GM18498 (cell line): Measurements from ENCODE around the gene CRTC1.

Experiments
- ATAC-seq: cut with Tn5 transposase; IDR thresholded peaks from one replicate; pipeline ENCODE4 v1.9.1; 2021; ENCODE audit warnings: mild to moderate bottlenecking, moderate library complexity; ENCODE audit not compliant: unreplicated experiment

Gene CRTC1

DNA sequence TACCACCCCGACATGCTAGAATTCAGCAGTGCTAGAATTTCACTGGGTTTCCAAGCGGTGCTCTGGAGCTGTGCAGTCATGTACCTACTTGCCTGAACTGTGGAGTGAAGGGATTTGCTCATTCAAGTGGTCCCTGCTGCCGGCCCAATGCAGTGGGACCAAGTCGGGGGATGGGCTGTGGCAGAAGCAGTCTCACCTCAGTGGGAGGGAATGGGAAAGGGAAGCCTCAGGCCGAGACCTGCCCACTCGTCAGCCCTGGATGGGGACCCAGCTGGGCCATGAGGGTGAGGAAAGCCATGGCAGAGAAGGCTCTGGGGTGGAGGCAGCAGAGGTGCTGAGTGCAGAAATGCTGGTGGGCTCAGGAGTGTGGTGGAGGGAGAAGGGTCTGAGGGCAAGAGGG lies 31.7 kb upstream of the CRTC1 start:
- no peak for ATAC-seq

DNA sequence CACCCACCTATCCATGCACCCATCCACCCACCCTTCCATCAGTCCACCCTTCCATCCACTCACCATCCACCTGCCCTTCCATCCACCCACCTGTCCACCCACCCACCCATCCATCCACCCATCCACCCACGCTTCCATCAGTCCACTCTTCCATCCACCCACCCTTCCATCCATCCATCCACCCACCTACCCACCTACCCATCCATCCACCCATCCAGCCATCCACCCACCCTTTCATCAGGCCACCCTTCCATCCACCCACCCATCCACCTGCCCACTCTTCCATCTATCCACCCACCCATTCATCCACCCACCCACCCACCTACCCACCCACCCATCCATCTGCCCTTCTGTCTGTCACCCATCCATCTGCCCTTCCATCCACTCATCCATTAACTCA lies 29.6 kb upstream of the CRTC1 start:
- no peak for ATAC-seq

DNA sequence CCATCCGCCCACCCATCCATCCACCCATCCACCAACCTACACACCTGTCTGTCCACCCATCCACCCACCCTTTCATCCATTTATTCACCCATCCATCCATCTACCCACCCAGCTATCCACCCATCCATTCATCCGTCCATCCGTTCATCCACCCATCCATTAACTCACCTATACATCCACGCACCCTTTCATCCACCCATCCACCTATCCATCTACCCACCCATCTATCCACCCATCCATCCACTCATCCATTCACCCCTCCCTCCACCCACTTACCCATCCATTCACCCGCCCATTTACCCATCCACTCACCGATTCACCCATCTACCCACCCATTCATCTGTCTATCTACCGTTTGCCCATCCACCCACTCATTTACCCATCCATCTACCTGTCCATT lies 29.0 kb upstream of the CRTC1 start:
- ATAC-seq, result no peak

DNA sequence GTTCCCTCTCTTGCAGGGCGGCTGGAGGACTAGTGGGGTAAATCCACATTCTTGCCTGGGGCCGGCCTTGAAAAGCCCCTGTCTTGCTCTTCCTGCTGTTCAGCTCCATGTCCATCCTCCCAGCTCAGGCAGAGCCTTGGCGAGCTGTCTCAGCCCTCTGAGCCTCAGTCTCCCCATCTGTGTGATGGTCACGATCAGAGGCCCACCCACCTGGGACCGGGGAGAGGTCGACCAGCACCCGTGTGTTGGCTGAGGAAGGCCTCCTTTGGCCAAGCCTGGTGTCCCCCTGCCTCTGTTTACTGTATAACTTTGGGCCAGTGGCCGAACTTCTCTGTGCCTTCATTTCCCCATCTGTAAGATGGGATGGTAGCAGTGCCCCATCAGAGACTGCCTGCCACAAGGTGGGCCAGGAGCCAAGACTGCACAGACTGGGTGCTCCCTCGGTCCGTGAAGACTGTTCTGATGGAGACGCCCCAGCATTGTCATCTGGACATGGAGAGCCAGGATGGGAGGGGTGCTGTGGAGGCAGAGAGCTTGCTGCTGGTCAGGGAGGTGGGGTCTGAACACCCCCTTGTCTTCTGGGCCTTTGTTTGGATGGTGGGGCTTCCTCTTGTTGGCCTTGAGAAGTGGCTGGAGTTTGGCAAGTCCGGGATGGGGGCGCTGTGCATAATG lies 28.2 kb upstream of the CRTC1 start:
- no peak for ATAC-seq

DNA sequence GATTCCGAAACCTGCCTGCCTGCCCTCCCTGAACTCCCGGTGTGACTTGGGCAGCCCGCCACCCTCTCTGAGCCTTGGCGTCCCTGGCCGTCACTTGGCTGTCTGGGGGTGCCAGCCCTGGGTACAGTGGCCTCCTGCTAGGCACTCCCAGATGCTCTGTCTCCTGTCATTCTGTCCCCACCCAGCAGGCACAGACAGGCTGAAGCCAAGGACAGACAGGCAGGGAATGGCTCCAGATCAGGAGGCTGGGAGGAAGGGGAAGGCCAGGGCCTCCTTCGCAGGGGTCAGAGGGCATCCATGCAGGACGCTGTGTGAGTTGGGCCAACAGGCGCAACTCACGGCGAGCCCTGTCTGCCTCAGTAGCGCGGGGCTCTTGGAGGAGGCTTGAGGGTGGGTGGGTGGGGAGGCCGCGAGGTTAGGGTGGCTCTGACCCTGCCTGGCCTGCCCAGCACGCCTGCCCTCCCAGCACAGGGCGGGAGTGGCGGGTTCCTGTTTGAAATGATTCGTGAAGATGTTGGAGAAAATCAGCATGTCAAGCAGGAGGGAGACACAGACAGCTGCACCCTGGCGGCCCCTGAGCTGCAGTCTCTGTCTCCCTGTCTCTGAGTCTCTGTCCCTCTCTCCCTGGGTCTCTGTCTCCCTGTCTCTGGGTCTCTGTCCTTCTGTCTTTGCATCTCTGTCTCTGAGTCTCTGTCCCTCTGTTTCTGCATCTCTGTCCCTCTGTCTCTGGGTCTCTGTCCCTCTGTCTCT lies 27.0 kb upstream of the CRTC1 start:
- ATAC-seq, result no peak

DNA sequence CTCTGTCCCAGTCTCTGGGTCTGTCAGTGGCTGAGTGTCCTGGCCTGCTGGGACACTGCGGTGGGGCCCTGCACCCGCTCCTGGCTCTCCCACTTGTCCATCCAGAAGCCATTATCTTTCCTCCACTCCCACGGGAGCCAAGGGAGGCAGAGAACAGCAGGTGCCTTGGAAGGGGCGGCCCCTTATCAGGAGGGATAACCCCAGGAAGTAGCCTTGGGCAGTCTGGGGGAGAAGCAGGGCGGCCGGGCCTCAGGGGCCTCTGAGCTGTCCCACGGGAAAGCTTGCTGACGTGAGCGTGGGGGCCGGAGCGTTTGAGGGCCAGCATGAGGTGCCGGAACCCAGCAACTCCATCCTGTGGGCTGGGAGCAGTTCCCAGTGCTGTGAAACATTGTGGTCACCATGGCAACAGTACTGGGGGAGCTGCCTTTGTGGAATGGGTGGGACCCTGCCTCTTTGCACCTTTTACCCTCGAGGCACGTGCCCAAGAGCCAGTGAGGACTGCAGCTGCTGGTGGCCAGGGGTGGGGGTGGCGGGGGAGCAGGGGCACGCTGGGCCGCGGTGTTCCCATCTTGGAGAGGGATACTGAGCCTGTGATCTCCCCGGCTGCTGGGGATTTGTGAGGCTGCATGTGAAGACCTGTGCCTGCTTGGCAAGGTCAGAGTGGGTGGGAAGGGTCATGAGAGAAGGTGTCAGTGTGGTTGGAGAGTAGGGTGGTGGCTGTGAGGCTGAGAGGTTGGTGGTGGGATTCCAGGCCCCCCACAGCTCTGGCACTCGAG lies 25.7 kb upstream of the CRTC1 start:
- ATAC-seq, result no peak

DNA sequence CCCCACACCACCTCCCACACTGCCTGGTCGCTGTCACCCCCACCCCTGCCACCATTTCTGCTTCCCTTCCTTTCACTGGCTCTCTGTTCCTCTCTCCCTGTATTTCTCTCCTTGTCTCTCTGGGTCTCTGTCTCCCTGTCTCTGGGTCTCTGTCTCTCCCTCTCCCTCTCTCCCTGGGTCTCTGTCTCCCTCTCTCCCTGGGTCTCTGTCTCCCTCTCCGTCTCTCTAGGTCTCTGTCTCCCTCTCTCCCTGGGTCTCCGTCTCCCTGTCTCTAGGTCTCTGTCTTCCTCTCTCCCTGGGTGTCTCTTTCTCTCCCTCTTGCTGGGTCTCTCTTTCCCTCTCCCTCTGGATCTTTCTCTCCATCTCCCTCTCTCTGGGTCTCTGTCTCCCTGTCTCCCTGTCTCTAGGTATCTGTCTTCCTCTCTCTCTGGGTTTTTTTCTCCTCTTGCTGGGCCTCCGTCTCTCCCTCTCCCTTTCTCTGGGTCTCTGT lies 25.1 kb upstream of the CRTC1 start:
- no peak for ATAC-seq

DNA sequence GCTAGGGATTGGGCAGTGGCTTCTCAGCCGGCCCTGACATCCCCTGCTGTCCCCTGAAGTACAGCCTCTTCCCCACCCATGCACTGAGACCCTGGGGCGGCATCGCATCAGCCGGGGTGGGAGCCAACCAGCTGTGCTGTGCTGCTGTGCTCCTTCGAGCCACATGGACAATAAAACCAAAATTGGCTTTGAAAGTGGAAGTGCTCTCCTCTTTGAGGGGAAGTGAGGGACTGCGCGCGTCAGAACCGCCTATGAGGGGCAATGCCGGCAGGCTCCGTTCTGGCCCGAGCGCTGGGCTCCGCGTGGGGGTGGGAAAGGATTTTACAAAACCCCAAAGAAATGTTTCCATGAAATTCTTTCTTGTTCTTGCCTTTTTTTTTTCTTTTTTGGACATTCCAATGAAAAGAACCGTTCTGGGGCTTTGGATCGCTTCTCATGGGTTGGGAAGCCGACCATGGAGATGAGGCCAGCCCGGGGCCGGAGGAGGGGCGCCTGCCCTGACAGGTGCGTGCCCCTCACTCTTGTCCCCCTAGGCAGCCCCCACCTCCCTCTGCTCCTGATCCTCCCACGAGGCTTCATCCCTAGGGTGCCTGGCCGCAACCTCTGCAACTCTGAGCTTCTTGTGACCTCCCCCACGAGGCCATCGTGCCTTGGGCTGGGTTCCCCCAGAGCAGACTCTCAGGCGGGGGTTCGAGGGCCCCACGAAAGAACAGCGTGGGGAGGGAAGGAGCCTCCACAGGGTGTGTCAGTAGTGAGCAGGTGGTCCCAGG lies 24.0 kb upstream of the CRTC1 start:
- no peak for ATAC-seq

DNA sequence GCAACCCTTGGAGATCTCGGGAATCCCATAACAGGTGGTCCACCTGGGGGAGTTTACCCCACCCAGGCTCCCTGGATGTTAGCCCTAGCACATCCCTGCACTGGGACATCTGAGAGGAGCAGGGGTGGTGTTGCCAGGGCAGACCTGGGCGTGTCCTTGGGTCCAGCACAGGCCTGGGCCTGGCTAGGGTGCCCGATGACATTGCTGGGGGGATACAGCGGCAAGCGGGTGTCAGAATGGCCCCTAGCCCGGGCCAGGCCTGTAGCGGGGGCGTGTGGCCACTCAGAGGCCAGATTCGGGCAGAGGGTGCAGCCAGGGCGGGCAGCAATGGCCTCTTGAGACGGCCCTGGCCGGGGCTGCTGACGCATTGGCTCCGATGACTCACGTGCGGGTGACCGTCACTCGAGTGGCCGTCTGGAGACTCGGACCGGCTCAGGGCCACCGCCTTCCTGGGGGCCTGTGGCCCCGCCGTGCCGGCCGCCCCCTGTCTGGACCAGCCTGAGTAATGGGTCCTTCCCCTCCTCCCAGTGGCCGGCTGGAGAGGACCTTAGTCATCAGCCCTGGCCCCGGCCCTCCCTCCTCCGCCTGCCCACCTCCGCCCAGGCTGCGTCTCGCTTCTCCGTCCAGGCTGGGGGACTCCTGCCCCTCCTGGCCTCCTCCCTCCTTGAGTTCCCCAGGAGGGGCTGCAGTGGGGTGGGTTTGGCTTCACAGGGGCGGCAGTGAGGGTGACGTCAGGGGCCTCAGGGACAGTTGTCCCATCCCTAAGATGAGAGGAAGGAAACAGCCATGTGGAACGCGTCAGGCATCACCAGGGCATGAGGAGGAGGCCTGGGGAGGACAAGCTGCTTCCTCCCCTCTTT lies 23.2 kb upstream of the CRTC1 start:
- ATAC-seq, result no peak

DNA sequence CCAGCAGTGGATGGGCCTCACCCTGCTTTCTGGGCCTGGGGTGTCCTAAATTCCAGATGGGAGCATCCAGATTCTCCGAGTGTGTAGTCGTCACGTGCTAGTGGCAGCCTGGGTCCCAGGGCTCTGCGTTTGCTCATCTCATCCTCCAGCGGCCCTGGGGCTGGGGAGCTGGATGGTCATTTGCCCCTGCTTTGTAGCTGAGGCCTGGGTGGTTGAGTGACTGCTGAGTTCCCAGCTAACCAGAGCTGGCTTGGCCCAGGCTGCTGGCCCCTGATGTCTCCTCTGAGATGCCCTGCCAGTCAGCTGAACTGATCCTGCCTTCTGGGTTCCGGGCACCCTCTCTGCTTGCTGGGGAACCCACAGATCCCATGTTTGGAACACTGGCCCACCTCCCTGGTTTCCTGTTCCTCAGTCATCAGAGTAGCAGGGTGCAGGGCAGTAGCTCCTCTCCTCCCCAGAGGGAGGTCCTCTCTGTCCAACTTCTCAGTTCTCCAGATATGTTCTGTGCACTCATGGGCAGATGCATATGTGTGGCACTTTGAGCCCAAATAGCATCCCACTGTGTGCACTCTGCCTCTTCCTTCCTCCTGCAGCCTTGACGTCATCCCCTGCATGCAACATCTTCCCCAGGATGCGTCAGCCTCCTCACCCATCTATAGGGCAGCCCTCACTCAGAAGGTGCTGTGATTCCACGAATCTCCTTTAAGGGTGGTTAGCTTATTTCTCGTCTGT lies 22.4 kb upstream of the CRTC1 start:
- ATAC-seq, result no peak

DNA sequence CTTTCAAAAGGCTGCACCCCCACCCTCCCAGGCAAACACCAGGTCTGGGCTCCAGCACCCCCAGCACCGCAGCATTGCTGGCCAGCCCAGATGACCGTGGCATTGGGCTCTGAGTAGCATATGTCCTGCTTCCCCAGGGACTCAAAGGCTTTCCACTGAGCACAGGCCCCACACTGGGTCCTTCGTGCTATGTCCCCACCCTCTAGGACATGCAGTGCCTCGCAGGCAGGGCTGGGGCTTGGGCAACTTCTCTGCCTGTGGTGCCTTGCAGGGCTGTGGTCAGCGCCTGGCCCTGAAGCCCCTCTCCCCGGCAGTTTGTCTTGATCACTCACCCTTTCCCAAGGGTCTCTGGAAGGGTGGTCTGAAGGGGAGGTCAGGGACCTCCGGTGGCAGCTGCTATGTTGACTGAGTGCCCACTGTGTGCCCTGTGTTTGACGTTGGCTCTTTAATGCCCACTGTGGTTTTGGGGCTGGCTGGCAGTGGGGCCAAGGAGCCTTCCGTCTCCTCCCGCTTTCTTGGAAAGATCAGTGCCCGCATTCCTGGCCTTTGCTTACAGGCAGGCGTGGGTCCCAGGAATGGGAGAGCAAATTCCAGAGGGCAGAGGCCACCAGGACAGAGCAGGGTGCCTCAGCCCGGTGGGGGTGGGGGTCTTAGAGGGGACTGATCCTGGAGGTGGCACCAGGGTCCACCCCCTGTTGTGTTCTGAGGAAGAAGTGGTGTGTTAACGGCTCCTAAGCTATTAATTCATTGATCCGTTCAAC lies 20.3 kb upstream of the CRTC1 start:
- ATAC-seq, result no peak

DNA sequence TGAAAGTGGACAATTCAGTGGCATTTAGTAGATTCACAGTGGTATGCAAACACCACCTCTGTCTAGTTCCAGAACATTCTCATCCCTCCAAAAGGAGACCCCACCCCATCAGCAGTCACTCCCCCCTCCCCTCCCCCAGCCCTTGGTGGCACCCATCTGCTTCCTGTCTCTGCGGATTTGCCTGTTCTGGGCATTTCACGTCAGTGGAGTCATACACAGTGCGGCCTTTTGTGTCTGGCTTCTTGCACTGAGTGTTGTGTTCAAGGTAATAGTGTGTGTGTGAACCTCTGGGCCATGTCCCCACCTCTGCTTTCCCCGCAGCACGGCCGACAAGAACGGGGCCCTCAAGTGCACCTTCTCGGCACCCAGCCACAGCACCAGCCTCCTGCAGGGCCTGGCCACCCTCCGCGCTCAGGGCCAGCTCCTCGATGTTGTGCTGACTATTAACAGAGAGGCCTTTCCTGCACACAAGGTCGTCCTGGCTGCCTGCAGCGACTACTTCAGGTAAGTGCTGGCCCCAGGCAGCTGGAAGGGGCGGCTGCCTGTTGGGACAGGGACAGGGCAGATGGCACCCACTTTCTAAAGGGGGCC lies 19.4 kb upstream of the CRTC1 start:
- ATAC-seq, result no peak

DNA sequence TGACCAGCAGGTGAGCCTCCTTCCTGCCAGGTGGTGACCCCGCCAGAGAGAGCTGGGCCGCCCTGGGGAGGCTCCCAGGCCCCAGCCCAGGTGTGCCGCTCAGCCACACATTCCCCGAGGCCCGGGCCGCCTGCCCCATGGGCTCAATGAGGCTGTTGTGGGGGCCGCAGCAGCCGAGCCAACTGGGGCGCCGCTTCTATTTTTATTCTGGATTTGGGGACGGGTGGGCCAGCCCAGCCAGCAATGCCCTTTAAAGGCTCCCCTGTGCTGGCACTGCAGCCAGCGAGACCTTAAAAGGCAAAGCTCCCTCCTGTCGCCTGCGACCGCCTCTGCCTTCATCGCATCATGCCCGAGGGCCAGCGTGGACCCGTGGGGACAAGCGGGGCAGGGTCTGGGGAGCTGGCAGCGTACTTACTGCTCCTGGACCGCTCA lies 17.7 kb upstream of the CRTC1 start:
- no peak for ATAC-seq

DNA sequence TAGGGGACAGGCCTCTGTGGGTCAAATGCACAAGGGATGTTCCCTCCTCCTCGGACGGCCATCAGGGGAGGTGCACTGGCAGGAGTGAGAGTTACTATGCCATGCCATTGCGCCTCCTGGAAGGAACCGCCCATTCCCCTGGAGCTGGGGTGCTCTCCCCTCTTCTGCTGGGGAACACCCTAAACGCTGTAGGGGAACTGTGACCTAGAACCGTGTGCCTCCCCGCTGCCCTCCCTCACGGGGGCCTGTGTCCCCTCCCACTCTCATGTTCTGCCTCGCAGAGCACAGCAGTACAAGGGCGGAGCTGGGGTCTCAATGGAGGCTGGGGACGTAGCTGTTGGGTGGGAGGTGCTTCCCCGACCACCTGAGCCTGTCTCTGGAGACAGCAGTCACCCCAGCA lies 17.2 kb upstream of the CRTC1 start:
- no peak for ATAC-seq

DNA sequence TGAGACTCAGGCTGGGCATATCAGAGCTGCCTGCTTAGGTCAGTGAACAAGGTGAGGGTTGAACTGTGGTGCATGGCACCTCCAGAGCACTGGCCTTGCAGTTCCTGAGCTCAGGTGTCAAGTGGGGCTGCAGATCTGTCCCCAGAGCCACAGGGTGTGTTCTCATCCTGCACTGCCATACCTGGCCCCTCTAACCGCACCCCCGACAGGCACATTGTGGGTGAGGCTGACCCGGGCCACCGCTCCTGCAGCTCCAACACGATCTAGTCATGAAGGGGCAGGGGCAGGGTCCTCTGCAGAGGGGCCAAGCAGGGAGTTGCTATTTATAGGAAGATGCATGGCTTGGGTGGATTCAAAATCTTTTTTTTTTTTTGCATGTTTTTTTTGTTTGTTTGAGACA lies 16.7 kb upstream of the CRTC1 start:
- ATAC-seq, result no peak

DNA sequence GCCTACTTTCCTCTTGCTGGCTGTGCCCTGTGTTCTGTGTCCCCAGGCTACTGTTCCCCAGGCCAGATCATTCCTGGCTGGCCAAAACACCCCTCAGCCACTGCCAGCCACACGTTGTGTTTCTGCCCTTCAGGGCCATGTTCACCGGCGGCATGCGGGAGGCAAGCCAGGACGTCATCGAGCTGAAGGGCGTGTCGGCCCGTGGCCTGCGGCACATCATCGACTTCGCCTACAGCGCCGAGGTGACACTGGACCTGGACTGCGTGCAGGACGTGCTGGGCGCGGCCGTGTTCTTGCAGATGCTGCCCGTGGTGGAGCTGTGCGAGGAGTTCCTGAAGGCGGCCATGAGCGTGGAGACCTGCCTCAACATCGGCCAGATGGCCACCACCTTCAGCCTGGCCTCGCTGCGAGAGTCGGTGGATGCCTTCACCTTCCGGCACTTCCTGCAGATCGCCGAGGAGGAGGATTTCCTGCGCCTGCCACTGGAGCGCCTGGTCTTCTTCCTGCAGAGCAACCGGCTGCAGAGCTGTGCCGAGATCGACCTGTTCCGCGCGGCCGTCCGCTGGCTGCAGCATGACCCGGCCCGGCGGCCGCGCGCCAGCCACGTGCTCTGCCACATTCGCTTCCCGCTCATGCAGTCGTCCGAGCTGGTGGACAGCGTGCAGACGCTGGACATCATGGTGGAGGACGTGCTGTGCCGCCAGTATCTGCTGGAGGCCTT lies 15.8 kb upstream of the CRTC1 start:
- no peak for ATAC-seq

DNA sequence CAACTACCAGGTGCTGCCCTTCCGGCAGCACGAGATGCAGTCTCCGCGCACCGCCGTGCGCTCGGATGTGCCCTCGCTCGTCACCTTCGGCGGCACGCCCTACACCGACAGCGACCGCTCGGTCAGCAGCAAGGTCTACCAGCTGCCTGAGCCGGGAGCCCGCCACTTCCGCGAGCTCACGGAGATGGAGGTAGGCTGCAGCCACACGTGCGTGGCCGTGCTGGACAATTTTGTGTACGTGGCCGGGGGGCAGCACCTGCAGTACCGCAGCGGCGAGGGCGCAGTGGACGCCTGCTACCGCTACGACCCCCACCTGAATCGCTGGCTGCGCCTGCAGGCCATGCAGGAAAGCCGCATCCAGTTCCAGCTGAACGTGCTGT lies 15.2 kb upstream of the CRTC1 start:
- no peak for ATAC-seq
